HUES48 (cell line): ENCODE measurements around the gene TBCCD1.
A peak's percentile ranks its signal among the peaks of the same experiment; 100 is the strongest.
"Not testable (repeated sequence)": the region's sequence is repeated elsewhere in the genome, so short reads cannot be mapped to it uniquely, and the experiment has no call there.

Experiments used
- H3K27ac ChIP-seq: one replicate; pipeline ENCODE4 v1.7.0; 2013; ENCODE audit warnings: low read depth, low read length, inconsistent platforms
- H3K27me3 ChIP-seq: 2 replicates; pipeline ENCODE4 v1.6.1; 2013; ENCODE audit warnings: mild to moderate bottlenecking, low read length; ENCODE audit not compliant: control insufficient read depth, insufficient read depth
- H3K36me3 ChIP-seq: 2 replicates; pipeline ENCODE4 v1.6.1; 2013; ENCODE audit warnings: low read length; ENCODE audit not compliant: control insufficient read depth, insufficient read depth
- H3K4me1 ChIP-seq: 2 replicates; pipeline ENCODE4 v1.6.1; 2013; ENCODE audit warnings: mild to moderate bottlenecking, low read length; ENCODE audit not compliant: control insufficient read depth, insufficient read depth
- H3K4me3 ChIP-seq: 2 replicates; pipeline ENCODE4 v1.5.1; 2013; ENCODE audit warnings: mild to moderate bottlenecking, low read depth, low read length
- H3K9ac ChIP-seq: 2 replicates; pipeline ENCODE4 v1.6.1; 2013; ENCODE audit warnings: mild to moderate bottlenecking, low read depth, low read length, moderate library complexity
- H3K9me3 ChIP-seq: 2 replicates; pipeline ENCODE4 v1.6.1; 2013; ENCODE audit warnings: low read length; ENCODE audit not compliant: control insufficient read depth, insufficient read depth

The TBCCD1 gene

GRCh38 chr3:186593862-186594261 lies 26.7 kb upstream of the TBCCD1 start:
- peaks cover 4% of the 10 kb centered on the region for H3K4me1 ChIP-seq

GRCh38 chr3:186592682-186593081 lies 25.5 kb upstream of the TBCCD1 start:
- H3K27ac ChIP-seq, result no peak overlapping the region
- no peaks in the 10 kb centered on the region for H3K27me3 ChIP-seq
- no peaks in the 10 kb centered on the region for H3K36me3 ChIP-seq
- no peak overlapping the region for H3K4me3 ChIP-seq
- peaks cover 4% of the 10 kb centered on the region for H3K4me1 ChIP-seq
- H3K9me3 ChIP-seq, result no peaks in the 10 kb centered on the region
- H3K9ac ChIP-seq, result no peak overlapping the region

More at GRCh38 chr3:186593862-186594261, 26.7 kb upstream of the TBCCD1 start:
- Histone ChIP-seq H3K9me3 (no peaks in the 10 kb centered on the region), H3K4me3 (no peak overlapping the region), H3K27ac (no peak overlapping the region), H3K36me3 (no peaks in the 10 kb centered on the region), H3K9ac (no peak overlapping the region), H3K27me3 (no peaks in the 10 kb centered on the region)

- Histone ChIP-seq H3K4me3 (no peak overlapping the region), H3K4me1 (no peaks in the 10 kb centered on the region), H3K9ac (no peak overlapping the region), H3K36me3 (peaks cover 5% of the 10 kb centered on the region), H3K27me3 (no peaks in the 10 kb centered on the region), H3K9me3 (no peaks in the 10 kb centered on the region), H3K27ac (no peak overlapping the region)
Observed at GRCh38 chr3:186590580-186591295, 23.6 kb upstream of the TBCCD1 start.

GRCh38 chr3:186589856-186590579 lies 22.9 kb upstream of the TBCCD1 start:
- Histone ChIP-seq H3K4me1 (no peaks in the 10 kb centered on the region), H3K36me3 (peaks cover 12% of the 10 kb centered on the region), H3K27ac (no peak overlapping the region), H3K27me3 (no peaks in the 10 kb centered on the region), H3K9ac (no peak overlapping the region), H3K9me3 (no peaks in the 10 kb centered on the region), H3K4me3 (no peak overlapping the region)

- no peaks in the 10 kb centered on the region for H3K27me3 ChIP-seq
- H3K9ac ChIP-seq, result no peak overlapping the region
- peaks cover 21% of the 10 kb centered on the region for H3K36me3 ChIP-seq
- no peak overlapping the region for H3K27ac ChIP-seq
- no peaks in the 10 kb centered on the region for H3K9me3 ChIP-seq
- H3K4me1 ChIP-seq, result no peaks in the 10 kb centered on the region
- no peak overlapping the region for H3K4me3 ChIP-seq
Observed at GRCh38 chr3:186589121-186589520, 22.0 kb upstream of the TBCCD1 start.

- Histone ChIP-seq H3K4me1 (peaks cover under 1% of the 10 kb centered on the region; the same call in 1 of the 2 replicates), H3K27me3 (no peaks in the 10 kb centered on the region), H3K9ac (no peak overlapping the region), H3K4me3 (no peak overlapping the region), H3K36me3 (peaks cover 26% of the 10 kb centered on the region), H3K27ac (peak overlapping the region; percentile 7), H3K9me3 (no peaks in the 10 kb centered on the region)
Observed at GRCh38 chr3:186588632-186589031, 21.5 kb upstream of the TBCCD1 start.

GRCh38 chr3:186587183-186587582 lies 20.0 kb upstream of the TBCCD1 start:
- Histone ChIP-seq H3K4me1 (peaks cover 5% of the 10 kb centered on the region; the same call in 1 of the 2 replicates), H3K9me3 (no peaks in the 10 kb centered on the region), H3K4me3 (no peak overlapping the region), H3K27ac (no peak overlapping the region), H3K9ac (no peak overlapping the region), H3K27me3 (no peaks in the 10 kb centered on the region), H3K36me3 (peaks cover 41% of the 10 kb centered on the region)

- not testable (repeated sequence) for H3K4me1 ChIP-seq, H3K27me3 ChIP-seq, H3K9ac ChIP-seq, H3K27ac ChIP-seq, H3K4me3 ChIP-seq, H3K9me3 ChIP-seq
- H3K36me3 ChIP-seq, result peaks cover 50% of the 10 kb centered on the region
Observed at GRCh38 chr3:186586245-186586644, 19.1 kb upstream of the TBCCD1 start.

GRCh38 chr3:186583831-186584230 lies 16.7 kb upstream of the TBCCD1 start:
- no peaks in the 10 kb centered on the region for H3K9me3 ChIP-seq
- no peak overlapping the region for H3K4me3 ChIP-seq
- no peaks in the 10 kb centered on the region for H3K27me3 ChIP-seq
- H3K4me1 ChIP-seq, result peaks cover 5% of the 10 kb centered on the region; the same call in 1 of the 2 replicates
- peak overlapping the region; percentile 75 for H3K27ac ChIP-seq
- H3K36me3 ChIP-seq, result peaks cover 73% of the 10 kb centered on the region
- no peak overlapping the region for H3K9ac ChIP-seq

- H3K27me3 ChIP-seq, result no peaks in the 10 kb centered on the region
- peaks cover 5% of the 10 kb centered on the region; the same call in 1 of the 2 replicates for H3K4me1 ChIP-seq
- H3K27ac ChIP-seq, result peak overlapping the region; percentile 75
- no peak overlapping the region for H3K9ac ChIP-seq
- H3K36me3 ChIP-seq, result peaks cover 86% of the 10 kb centered on the region
- H3K4me3 ChIP-seq, result no peak overlapping the region
- H3K9me3 ChIP-seq, result no peaks in the 10 kb centered on the region
Observed at GRCh38 chr3:186582541-186582940, 15.4 kb upstream of the TBCCD1 start.

GRCh38 chr3:186580785-186581184 lies 13.6 kb upstream of the TBCCD1 start:
- no peak overlapping the region for H3K9ac ChIP-seq
- H3K4me3 ChIP-seq, result no peak overlapping the region
- peaks cover 99% of the 10 kb centered on the region for H3K36me3 ChIP-seq
- no peak overlapping the region for H3K27ac ChIP-seq
- no peaks in the 10 kb centered on the region for H3K9me3 ChIP-seq
- no peaks in the 10 kb centered on the region for H3K27me3 ChIP-seq
- peaks cover 5% of the 10 kb centered on the region; the same call in 1 of the 2 replicates for H3K4me1 ChIP-seq
